Endothelial cell of hepatic sinusoid (primary cell): ENCODE results near the gene MFNG.

ENCODE experiments used
- in situ Hi-C: cut with HindIII; loops from 2 replicates; pipeline ENCODE4 v1.10.0; 2017; ENCODE audit warnings: low sequenced_read_pairs

MFNG gene

DNA sequence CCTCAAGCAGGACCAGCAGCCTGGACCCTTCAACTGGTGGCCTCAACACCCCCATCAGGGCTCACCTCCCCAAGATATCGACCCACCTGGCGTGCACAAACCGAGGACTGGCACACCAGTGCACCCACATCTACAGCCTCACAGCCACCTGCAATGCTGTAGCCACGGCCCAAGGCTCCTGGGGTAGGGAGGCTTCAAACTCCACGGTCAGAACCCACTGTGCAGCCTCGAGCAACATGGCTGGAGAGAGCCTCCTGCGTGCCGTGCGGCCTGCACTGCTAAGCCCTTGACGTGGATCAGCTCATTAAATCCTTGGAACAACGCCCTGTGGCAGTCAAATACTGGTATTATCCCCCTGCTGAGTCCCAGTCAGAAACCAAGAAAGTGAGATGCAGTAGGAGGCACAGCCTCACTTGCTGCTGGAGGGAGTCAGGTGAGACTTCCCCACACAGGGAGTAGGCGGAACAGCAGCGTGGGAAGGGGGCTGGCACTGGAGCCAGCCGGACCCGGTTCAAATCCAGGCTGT is 28.4 kb upstream of the MFNG start:
- in situ Hi-C loops: no loop called here

DNA sequence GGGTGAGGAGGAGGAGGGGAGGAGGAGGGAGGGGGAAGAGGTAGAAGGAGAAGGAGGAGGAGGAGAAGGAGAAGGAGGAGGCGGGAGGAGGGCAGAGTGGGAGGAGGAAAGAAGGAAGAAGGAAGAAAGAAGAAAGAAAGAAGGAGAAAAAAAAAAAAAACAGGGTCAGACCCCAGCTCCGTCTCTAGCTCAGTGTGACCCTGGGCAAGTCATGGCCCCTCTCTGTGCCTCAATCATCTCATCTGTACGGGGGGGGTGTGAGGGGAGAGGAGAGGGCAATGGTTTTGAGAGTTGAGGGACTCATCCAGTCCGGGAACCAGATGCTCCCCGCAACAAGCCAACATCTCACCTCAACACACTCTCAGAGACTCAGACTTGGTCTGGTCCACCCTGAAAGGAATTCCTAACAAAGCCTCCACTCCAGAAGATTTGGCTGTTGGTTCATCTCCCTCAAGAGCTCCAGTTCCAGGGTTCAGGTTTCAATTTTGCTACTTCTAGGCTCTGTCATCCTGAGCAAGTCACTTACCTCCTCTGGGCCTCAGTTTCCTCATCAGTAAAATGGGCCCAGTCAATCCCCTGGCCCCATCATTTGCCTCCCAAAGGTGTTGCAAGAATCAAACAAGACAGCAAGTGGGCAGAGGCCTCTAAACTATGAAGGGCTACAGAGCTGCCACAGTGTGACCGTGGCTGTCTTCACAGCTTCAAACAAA is 25.4 kb upstream of the MFNG start:
- in situ Hi-C loops: no loop called here

DNA sequence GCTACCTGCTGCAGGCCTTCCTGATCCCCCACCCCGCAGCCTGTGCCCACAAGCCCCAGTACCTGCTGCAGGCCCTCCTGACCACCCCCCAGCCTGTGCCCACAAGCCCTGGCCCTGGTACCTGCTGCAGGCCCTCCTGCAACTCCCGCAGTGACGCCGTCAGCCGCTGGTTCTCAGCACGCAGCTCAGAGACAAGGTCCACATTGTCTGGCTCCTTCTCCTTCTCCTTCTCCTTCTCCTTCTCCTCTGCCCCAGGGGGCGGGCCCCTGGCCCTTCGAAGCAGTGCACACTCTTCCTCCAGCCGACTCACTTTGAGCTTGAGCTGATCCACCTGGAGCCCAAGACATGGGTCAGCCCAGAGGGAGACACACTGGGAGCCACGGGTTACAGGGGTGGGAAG is 23.9 kb upstream of the MFNG start:
- in situ Hi-C loops: no loop called here

DNA sequence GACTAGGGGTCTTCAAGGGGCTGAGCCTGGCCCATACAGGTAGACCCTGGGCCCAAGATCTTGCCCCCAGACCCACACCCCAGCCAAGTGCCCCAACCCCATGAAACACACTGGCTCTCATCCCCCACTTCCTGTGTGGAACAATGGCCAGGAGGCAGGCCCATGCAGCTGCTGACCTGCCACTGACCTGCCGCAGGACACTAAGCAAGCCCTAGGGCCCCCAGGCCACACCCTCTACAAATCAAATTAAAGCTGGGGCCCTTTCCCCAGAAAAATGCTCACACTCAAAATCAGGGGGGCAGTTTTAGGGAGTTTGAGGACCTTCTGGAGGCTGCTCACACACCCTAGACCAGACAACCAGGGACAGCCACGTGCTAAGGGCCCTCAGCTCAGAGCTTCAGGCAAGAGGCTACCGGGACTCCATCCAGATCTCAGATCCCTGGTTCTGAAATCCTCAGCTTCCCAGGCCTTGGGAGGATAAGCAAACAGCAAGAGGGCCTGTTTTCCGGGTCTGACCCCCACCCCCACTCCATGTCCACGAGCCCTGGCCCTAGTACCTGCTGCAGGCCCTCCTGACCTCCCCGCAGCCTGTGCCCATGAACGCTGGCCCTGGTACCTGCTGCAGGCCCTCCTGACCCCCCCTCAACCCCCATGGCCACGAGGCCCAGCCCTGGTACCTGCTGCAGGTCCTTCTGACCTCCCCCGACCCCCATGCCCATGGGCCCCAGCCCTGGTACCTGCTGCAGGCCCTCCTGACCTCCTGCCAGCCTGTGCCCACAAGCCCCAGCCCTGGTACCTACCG is 23.1 kb upstream of the MFNG start:
- in situ Hi-C loops: loop anchor here (5.0 to 10.0 kb wide), 2 partner anchors 187 to 324 kb away; partner anchors contain the start of gene C1QTNF6

DNA sequence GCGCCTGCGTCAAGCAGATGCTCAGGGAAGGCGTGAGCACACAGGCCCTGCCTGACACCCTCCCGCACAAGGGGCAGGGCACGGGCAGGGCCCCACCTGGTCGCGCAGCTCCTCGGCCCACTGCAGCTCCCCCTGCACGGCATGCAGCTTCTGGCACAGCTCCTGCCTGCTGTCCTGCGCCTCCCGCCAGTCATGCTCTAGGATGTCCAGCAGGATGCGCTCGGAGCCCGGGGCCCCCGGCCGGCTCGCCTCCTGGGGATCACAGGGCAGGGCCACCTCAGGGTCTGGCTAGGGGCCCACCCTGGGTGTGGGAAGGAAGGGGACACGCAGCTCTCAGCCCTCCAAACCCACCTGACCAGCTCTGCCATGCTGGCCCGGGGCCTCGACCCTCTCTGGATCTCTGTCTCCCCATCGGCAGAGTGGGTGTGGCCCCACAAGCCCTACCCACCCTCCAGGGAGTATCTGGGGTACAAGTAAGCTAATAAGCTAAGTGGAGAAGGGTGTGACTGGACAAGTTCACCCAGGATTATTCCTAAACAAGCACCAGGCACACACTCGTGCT is 22.3 kb upstream of the MFNG start:
- in situ Hi-C loops: loop anchor here (5.0 to 10.0 kb wide), 2 partner anchors 186 to 324 kb away; partner anchors contain the start of gene C1QTNF6

DNA sequence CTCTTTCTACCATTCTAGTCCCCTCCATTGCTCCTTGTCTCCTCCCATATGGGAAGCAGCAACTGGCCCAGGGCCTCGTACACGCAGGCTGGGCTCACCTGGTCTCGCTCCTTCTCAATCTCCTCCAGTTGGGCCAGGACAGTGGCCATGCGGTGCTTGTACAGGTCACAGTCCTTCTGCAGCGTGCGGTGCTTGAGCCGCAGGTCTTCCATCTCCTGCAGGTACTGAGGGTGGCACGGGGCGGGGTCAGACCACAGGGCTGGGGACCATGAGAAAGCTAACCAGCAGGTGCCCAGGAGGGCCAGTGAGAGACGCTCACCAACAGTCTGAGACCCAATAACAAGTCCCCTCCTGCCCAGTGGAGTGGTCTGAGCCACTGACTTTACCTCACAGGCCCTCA is 21.5 kb upstream of the MFNG start:
- in situ Hi-C loops: loop anchor here (5.0 to 10.0 kb wide), 2 partner anchors 185 to 323 kb away; partner anchors contain the start of gene C1QTNF6

DNA sequence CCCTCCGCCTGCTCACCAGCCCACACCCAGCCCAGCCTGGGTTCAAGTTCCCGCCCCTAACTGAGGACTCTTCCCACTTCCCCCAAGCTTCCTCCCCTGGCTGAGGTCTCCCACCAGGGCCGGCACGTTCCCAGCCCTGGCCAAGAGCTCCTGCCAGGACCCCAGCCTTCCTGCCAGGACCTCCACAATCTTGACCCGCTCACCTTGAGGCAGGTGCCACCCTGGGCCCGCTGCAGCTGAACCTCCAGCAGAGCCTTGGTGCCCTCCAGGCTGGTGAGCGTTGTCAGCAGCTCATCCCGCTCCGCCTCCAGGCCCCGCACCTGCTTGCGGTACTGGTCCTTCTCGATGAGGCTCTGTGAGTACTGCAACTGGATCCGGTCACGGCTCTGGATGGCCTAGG is 19.8 kb upstream of the MFNG start:
- in situ Hi-C loops: loop anchor here (5.0 to 10.0 kb wide), 2 partner anchors 184 to 321 kb away; partner anchors contain the start of gene C1QTNF6

DNA sequence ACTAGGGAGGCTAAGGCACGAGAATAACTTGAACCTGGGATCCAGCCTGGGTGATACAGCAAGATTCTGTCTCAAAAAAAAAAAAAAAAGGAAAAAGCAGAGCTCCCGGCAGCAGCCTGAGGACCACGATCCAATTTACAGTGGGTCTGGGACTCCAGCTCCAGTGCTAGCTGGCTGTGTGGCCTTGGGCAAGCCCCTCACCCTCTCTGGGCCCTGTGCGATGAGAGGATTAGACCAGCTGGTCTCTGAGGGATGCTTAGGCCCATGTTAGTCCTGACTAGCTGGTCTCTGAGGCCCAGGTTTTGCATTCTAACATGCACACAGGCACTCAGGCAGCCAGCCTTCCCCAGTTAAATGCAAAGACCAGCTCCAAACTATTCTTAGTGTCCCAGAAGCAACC is 19.4 kb upstream of the MFNG start:
- in situ Hi-C loops: loop anchor here (5.0 to 10.0 kb wide), 2 partner anchors 183 to 321 kb away; partner anchors contain the start of gene C1QTNF6

DNA sequence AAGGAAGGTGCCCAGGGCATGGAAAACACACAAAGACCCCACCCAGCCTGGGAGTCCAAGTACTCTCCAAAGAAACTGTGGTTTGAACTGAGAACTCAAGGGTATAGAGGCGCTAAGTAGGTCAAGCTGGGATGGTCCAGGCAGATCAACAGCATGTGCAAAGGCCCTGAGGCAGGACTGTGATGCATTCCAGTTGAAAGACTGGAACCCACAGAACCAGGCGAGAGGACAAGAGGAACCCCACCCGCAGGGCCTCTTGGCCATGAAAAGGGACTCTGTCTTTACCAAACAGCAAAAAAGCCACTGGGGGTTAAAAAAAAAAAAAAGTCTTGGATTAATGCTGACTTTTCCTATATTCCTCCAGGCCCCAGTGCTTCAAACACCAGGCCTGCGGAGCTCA is 18.8 kb upstream of the MFNG start:
- in situ Hi-C loops: loop anchor here (5.0 to 10.0 kb wide), 2 partner anchors 183 to 320 kb away; partner anchors contain the start of gene C1QTNF6

DNA sequence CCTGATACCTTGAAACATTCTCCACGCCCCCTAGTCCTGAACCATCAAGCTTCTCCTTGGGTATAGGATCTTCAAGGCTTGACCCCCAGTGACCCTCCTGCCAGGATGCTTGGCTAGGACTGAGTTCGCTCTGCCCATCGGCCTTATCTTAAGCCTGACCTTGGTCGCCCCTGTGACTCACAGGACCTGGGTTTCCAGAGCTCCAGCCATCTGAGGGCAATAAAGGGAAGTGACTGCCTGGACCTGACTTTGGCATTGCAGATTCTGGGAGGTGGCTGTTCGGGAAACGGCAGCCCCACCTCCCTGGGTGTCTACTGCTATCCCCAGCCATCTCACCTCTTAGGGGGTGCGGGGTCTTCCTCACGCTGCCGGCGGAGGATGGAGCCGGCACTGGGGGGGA is 17.7 kb upstream of the MFNG start:
- in situ Hi-C loops: loop anchor here (10.0 kb wide), 1 partner anchor 319 kb away; the partner anchor contains the start of gene C1QTNF6

DNA sequence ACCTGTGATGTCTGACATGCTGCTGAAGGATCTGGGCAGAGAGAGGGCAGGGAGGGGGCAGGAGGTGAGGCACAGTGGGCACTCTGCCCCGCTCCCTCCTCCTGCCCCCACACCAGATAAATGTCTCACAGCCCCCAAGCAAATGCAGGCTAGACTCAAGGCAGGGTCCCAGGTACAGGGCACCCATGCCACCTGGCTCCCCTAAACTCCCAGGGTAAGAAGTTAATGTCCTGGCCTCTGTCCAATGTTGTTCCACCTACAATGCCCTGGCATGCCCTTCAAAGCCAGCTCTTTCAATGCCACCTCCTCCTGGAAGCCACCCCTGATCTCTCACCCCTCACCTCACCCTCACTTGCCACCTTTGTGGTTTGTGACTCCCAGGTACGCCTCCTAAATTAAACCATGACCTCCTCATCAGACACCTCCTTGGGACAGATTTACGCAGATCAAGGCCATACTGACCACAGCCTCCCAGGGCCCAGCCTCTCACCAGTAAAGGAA is 17.0 kb upstream of the MFNG start:
- in situ Hi-C loops: loop anchor here (10.0 kb wide), 1 partner anchor 318 kb away; the partner anchor contains the start of gene C1QTNF6

DNA sequence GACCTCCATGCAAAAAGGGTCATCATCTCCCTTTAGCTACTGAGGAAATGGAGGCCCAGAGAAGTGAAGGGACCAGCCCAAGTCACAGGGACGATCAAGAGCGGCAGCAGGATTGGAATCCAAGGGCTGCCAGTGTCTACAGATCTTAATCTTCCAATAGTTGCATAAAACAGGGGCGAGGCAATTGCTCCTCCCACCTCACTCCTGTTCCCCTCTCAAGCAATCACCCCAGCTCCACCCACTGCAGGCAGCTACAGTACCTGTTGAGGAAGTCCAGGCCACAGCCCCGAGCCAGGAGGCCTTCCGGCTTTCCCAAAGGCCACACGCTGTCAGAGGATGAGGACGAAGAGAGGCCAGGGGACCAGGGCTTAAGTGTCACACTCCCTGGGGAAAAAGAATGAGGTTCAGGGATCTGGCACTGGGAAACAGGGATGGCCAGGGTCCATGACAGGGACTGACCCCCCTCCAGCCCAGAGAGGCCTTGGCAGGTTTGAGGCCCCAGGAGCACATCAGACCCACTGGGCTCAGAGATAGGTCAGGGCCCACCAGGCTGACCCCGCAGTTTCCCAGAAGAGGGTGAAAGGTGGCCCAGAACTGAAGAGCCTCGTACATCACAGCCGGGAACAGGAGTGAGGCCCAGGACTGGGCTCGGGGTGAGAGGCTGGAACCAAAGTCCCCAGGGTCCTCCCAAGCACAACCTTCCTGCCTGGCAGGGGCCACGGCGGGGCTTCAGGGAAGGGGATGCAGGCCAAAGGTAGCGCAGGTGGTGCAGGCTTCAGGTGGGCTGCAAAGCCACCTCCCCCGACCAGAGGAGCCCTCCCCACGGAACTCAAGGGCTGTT is 16.4 kb upstream of the MFNG start:
- in situ Hi-C loops: loop anchor here (10.0 kb wide), 1 partner anchor 318 kb away; the partner anchor contains the start of gene C1QTNF6

DNA sequence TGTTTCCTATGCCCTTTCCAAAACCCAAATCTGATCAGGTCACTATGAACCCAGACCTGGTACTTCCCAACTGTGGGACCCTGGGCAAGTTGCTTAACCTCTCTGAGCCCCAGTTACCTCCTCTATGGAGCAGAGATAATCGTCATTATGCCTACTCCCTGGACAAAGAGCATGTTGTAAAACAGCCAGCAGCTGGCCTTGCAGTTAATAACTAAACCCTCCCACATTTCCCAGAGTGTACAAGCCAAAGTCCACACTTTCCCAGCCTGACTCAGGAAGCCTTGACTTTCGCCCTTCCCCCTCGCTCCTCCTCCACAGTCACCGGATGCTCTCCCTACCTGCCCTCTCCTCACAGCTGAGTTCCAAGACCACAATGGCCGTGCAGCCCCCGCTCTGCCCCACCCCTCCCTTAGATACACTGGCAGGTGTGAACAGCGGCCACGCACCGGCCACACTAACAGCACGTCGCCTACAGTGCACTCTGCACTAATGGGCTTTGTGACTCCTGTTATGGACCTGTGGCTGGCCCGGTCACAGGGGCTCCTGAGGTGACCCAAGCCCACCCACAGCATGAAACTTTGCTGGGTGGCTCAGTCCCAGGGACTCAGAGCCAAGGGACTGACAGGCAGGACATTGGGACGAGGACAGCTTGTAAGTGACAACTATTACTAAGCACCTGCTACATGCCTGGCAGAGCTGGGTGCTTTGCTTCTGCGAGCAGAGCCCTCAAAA is 15.6 kb upstream of the MFNG start:
- in situ Hi-C loops: loop anchor here (10.0 kb wide), 1 partner anchor 317 kb away; the partner anchor contains the start of gene C1QTNF6

DNA sequence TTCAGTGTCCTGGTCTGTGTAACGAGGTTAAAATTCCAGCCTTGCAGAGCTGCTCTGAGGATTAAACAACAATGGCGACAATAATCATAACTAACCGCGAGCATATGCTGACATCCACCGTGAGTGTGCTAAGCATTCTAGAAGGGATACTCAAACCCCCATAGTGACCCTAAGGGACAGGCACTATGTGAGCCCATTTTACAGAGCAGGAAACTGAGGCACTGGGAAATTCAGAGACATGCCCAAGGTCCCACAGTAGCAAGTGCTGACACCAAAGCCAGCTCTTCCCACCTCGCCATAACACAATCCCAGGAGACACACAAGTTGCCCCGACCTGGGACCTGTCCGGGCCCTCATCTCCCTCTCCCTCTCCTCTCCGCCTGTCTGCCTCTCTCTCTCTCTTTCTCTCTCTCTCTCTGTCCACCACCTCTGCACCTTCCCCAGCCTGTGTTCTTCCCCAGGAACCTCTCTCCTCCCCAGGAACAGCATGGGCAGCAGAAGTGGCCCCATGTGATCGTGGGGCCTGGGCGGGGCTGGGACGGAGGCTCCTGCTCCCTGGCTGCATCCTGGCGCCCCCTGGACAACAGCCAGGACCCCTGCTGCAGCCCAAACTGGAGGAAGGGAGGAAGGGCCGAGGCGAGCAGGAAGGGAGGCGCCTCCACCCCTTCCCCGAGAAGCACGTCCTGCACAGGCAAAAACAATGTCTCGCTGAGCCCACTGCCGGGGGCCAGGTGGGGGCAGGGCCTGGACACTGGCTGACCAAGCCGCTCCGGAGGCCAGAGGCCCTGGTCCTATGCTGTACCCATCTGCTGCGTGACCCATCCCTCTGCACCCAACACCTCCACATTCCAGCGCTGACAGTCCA is 14.8 kb upstream of the MFNG start:
- in situ Hi-C loops: loop anchor here (10.0 kb wide), 1 partner anchor 316 kb away; the partner anchor contains the start of gene C1QTNF6

DNA sequence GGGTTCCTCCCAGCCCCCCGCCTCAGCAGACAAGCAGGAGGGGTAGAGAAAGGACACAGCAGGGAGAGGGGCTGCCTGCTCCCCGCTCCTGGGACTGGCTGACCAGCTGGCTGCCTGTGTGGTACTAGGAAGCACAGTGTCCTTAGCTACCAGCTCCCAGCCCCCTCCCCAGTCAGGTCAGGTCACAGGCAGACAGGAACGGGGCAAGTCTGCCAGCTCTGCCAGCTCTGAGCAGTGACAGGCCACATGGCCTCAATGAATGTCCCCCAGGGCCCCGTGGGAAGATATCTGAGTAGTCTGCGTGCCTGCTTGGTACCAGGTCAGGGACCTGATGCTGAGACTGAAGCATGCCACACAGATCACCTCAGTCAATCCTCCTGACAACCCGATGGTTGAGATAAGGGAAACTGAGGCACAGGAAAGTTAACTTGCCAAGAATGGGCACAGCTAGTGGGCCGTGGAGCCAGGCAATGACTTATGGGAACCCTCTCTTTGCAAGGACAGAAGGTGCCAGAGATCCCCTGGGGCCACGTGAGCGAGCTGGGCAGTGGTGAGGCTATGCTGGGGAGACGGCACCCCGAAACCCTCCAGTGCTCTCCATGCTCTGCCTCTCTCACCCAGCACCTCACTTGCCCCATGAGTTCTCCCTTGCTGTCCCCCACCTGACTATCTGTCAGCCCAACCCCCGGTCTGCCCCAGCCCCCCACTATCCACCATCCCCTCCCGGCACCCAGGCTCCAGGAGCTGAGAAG is 13.8 kb upstream of the MFNG start:
- in situ Hi-C loops: loop anchor here (10.0 kb wide), 1 partner anchor 315 kb away; the partner anchor contains the start of gene C1QTNF6

DNA sequence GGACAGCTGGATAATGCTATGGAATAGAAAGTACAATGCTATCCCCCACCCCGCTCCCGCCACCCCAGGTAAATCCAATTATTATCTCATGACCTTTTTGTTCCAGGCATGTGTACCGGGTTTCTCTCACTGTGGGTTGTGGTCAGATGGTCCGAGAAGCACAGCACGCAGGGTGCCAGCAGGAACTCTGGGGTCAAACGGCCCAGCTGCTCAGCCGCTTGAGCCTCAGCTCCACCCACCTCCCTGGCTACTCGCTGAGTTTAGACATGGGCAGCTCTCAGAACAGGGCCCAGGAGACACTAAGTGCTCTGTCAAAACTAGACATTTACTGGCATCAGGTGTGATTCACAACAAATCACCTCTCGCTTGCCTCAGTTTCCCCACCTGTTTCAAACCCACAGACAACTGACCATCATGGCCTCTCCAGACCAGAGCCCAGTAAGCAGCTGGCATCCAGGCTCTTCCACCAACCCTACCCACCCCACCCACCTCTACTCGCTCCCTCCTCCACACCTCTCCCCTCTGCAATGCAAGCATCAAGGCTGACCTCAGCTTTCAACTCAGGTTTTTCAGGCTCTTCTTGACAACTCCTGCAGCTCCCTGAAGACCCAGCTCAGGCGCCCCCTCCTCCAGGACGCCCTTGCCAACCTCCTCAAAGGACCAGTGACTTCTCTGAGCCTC is 13.0 kb upstream of the MFNG start:
- in situ Hi-C loops: no loop called here
